GM23338 (cell line): Measurements from ENCODE around the gene SFTPB.

ENCODE experiments used
- CREB1 ChIP-seq: fragments of 250-450 bp; sonication (Bioruptor Pico); IDR thresholded peaks from 2 replicates; pipeline ENCODE4 v1.5.0; 2020; ENCODE audit warnings: low read depth, mild to moderate bottlenecking, moderate library complexity
- CTCF ChIP-seq, 2 experiments: fragments of 200-600 bp in 1 of 2; sonication (generic) in 1 of 2; conservative IDR thresholded peaks; 2 replicates each; pipeline versions ENCODE4 v1.5.1 to v1.6.1; 2016 to 2017; ENCODE audit warnings: antibody characterized with exemption in 2 of 2, low read depth in 2 of 2, mild to moderate bottlenecking in 2 of 2, moderate library complexity in 1 of 2
- ETS1 ChIP-seq: IDR thresholded peaks from 2 replicates; pipeline ENCODE4 v1.6.1; 2016; ENCODE audit warnings: antibody characterized with exemption
- EZH2 ChIP-seq: fragments of 200-600 bp; sonication (generic); IDR thresholded peaks from one replicate; pipeline ENCODE4 v1.8.0; 2017; ENCODE audit warnings: antibody characterized with exemption, mild to moderate bottlenecking, low read depth; ENCODE audit not compliant: unreplicated experiment
- EZH2phosphoT487 ChIP-seq: fragments of 200-600 bp; sonication (generic); IDR thresholded peaks from one replicate; pipeline ENCODE4 v1.8.1; 2018; ENCODE audit warnings: antibody characterized with exemption; ENCODE audit not compliant: unreplicated experiment
- JUNB ChIP-seq: IDR thresholded peaks from one replicate; pipeline ENCODE4 v1.6.1; 2016; ENCODE audit warnings: antibody characterized with exemption; ENCODE audit not compliant: unreplicated experiment
- NANOG ChIP-seq: IDR thresholded peaks from 2 replicates; pipeline ENCODE4 v1.6.1; 2016; ENCODE audit warnings: antibody characterized with exemption, borderline replicate concordance
- POLR2AphosphoS5 ChIP-seq: IDR thresholded peaks from 2 replicates; pipeline ENCODE4 v1.6.1; 2016; ENCODE audit warnings: antibody characterized with exemption, low read depth
- STAT1 ChIP-seq: IDR thresholded peaks from one replicate; pipeline ENCODE4 v1.6.1; 2016; ENCODE audit warnings: antibody characterized with exemption; ENCODE audit not compliant: unreplicated experiment
- ZNF114 ChIP-seq: fragments of 250-450 bp; sonication (Bioruptor Pico); IDR thresholded peaks from 2 replicates; pipeline ENCODE4 v1.5.0; 2020; ENCODE audit warnings: mild to moderate bottlenecking, moderate library complexity
- ZNF331 ChIP-seq: fragments of 250-450 bp; sonication (Bioruptor Pico); IDR thresholded peaks from 2 replicates; pipeline ENCODE4 v1.5.0; 2020; ENCODE audit warnings: low read depth, mild to moderate bottlenecking, moderate library complexity
- TF ChIP-seq, protein P1 (sequence below): IDR thresholded peaks from one replicate; pipeline ENCODE4 v1.6.1; 2018; ENCODE audit warnings: antibody characterized with exemption; ENCODE audit not compliant: unreplicated experiment
- TF ChIP-seq, protein P2 (sequence below): fragments of 250-450 bp; sonication (Bioruptor Pico); IDR thresholded peaks from 2 replicates; pipeline ENCODE4 v1.5.0; 2020; ENCODE audit warnings: mild to moderate bottlenecking, moderate library complexity

DNA sequence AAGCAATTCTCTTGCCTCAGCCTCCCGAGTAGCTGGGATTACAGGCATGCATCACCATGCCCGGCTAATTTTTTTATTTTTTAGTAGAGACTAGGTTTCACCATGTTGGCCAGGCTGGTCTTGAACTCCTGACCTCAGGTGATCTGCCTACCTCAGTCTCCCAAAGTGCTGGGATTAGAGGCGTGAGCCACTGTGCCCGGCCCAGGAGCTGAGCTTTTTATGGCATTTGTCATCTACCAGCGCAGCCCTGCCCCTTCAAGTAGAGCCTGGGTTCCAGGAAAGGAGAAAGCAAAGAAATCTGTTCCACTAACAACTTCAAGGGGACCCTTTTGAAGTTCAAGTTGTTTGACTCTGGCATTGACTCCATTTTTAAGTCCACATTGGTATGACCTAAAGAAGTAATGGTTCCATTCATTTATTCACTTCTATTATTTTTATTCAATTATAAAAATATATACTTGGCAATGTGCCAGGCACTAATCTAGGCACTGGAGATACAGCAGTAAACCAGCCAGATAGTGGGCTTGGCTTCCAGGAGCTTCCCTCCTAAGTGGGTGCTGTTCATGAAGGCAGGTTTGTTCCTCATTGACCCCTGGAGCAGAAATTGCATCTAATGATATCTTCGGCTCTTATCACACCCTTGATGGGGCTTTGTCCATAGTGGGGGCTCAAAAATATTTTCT lies 8.0 kb upstream of the SFTPB start:
- TF ChIP-seq CTCF (conservative IDR thresholded peaks at IDR 0.05; ENCODE audit: low read depth in 2 of 2) (no peak), POLR2AphosphoS5 (no peak), EZH2phosphoT487 (no peak), NANOG (no peak), EZH2 (no peak), ZNF114 (CRISPR knock-in tag) (no peak), CREB1 (CRISPR knock-in tag) (no peak), ETS1 (no peak), JUNB (no peak), ZNF331 (no peak), STAT1 (no peak)
- TF ChIP-seq, protein P1, sequence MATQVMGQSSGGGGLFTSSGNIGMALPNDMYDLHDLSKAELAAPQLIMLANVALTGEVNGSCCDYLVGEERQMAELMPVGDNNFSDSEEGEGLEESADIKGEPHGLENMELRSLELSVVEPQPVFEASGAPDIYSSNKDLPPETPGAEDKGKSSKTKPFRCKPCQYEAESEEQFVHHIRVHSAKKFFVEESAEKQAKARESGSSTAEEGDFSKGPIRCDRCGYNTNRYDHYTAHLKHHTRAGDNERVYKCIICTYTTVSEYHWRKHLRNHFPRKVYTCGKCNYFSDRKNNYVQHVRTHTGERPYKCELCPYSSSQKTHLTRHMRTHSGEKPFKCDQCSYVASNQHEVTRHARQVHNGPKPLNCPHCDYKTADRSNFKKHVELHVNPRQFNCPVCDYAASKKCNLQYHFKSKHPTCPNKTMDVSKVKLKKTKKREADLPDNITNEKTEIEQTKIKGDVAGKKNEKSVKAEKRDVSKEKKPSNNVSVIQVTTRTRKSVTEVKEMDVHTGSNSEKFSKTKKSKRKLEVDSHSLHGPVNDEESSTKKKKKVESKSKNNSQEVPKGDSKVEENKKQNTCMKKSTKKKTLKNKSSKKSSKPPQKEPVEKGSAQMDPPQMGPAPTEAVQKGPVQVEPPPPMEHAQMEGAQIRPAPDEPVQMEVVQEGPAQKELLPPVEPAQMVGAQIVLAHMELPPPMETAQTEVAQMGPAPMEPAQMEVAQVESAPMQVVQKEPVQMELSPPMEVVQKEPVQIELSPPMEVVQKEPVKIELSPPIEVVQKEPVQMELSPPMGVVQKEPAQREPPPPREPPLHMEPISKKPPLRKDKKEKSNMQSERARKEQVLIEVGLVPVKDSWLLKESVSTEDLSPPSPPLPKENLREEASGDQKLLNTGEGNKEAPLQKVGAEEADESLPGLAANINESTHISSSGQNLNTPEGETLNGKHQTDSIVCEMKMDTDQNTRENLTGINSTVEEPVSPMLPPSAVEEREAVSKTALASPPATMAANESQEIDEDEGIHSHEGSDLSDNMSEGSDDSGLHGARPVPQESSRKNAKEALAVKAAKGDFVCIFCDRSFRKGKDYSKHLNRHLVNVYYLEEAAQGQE, result no peak
- TF ChIP-seq, protein P2, sequence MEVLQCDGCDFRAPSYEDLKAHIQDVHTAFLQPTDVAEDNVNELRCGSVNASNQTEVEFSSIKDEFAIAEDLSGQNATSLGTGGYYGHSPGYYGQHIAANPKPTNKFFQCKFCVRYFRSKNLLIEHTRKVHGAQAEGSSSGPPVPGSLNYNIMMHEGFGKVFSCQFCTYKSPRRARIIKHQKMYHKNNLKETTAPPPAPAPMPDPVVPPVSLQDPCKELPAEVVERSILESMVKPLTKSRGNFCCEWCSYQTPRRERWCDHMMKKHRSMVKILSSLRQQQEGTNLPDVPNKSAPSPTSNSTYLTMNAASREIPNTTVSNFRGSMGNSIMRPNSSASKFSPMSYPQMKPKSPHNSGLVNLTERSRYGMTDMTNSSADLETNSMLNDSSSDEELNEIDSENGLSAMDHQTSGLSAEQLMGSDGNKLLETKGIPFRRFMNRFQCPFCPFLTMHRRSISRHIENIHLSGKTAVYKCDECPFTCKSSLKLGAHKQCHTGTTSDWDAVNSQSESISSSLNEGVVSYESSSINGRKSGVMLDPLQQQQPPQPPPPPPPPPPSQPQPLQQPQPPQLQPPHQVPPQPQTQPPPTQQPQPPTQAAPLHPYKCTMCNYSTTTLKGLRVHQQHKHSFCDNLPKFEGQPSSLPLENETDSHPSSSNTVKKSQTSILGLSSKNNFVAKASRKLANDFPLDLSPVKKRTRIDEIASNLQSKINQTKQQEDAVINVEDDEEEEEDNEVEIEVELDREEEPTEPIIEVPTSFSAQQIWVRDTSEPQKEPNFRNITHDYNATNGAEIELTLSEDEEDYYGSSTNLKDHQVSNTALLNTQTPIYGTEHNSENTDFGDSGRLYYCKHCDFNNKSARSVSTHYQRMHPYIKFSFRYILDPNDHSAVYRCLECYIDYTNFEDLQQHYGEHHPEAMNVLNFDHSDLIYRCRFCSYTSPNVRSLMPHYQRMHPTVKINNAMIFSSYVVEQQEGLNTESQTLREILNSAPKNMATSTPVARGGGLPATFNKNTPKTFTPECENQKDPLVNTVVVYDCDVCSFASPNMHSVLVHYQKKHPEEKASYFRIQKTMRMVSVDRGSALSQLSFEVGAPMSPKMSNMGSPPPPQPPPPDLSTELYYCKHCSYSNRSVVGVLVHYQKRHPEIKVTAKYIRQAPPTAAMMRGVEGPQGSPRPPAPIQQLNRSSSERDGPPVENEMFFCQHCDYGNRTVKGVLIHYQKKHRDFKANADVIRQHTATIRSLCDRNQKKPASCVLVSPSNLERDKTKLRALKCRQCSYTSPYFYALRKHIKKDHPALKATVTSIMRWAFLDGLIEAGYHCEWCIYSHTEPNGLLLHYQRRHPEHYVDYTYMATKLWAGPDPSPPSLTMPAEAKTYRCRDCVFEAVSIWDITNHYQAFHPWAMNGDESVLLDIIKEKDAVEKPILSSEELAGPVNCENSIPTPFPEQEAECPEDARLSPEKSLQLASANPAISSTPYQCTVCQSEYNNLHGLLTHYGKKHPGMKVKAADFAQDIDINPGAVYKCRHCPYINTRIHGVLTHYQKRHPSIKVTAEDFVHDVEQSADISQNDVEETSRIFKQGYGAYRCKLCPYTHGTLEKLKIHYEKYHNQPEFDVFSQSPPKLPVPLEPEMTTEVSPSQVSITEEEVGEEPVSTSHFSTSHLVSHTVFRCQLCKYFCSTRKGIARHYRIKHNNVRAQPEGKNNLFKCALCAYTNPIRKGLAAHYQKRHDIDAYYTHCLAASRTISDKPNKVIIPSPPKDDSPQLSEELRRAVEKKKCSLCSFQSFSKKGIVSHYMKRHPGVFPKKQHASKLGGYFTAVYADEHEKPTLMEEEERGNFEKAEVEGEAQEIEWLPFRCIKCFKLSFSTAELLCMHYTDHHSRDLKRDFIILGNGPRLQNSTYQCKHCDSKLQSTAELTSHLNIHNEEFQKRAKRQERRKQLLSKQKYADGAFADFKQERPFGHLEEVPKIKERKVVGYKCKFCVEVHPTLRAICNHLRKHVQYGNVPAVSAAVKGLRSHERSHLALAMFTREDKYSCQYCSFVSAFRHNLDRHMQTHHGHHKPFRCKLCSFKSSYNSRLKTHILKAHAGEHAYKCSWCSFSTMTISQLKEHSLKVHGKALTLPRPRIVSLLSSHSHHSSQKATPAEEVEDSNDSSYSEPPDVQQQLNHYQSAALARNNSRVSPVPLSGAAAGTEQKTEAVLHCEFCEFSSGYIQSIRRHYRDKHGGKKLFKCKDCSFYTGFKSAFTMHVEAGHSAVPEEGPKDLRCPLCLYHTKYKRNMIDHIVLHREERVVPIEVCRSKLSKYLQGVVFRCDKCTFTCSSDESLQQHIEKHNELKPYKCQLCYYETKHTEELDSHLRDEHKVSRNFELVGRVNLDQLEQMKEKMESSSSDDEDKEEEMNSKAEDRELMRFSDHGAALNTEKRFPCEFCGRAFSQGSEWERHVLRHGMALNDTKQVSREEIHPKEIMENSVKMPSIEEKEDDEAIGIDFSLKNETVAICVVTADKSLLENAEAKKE (CRISPR knock-in tag), result no peak
